Testis (tissue), 3 donors: ENCODE results near the gene ISCU. TPM values are rescaled to one million over a fixed set of nuclear protein-coding genes. Genes with fewer than 3 reads are reported as not detected.

Source experiments
- DNase-seq: peaks from one replicate; pipeline ENCODE4 v3.0.0-alpha.2; 2019
- H3K27ac ChIP-seq, 2 donors: fragments of 200-600 bp; sonication (generic); one replicate each; pipeline ENCODE4 v1.5.1; 2019
- H3K27me3 ChIP-seq: fragments of 200-600 bp; sonication (generic); one replicate; pipeline ENCODE4 v1.5.1; 2019
- H3K36me3 ChIP-seq: fragments of 200-600 bp; sonication (generic); one replicate; pipeline ENCODE4 v1.5.1; 2017; ENCODE audit warnings: low read depth; ENCODE audit errors: missing control alignments
- H3K4me1 ChIP-seq: fragments of 200-600 bp; sonication (generic); one replicate; pipeline ENCODE4 v1.5.1; 2019
- H3K4me3 ChIP-seq, 2 donors: fragments of 200-600 bp; sonication (generic); one replicate each; pipeline ENCODE4 v1.5.1; 2017 to 2019
- H3K9me3 ChIP-seq: fragments of 200-600 bp; sonication (generic); one replicate; pipeline ENCODE4 v1.5.1; 2017
- POLR2A ChIP-seq: fragments of 450-650 bp; IDR thresholded peaks from one replicate; pipeline ENCODE4 v1.6.1; 2017; ENCODE audit warnings: antibody characterized with exemption, mild to moderate bottlenecking, moderate library complexity
- WGBS, 2 donors: methylation state at CpG; one replicate each; pipeline ENCODE4 v1.1.5; 2018; 5-methylcytosine and 5-hydroxymethylcytosine counted together
- intact Hi-C: fragments of 100-400 bp; cut with DNase I; formaldehyde crosslinking; loops from one replicate; pipeline ENCODE4 v1.15.1; 2023; ENCODE audit warnings: low total_unique reads
- polyA plus RNA-seq: library from polyadenylated mRNA; stranded (reverse); fragments of 350-450 nt; fragmentation: Illumina TruSeq; extraction: RNeasy Lipid Tissue Mini Kit (QIAGEN cat#74804); gene quantifications from one replicate; pipeline ENCODE4 v1.2.3, GENCODE V29; 2014; ENCODE audit warnings: low read depth, low replicate concordance; ENCODE audit not compliant: insufficient read depth
- total RNA-seq, 2 donors: library from RNA; depleted of rRNA; stranded (reverse); fragments of >200 nt; gene quantifications; one replicate each; pipeline ENCODE4 v1.2.3, GENCODE V29; 2016
- TF ChIP-seq, protein P1 (sequence below), 3 experiments: fragments of 450-650 bp in 2 of 3; fragments of 200-600 bp in 1 of 3; sonication (generic) in 1 of 3; IDR thresholded peaks; one replicate each; pipeline ENCODE4 v1.5.1; 2016 to 2019; ENCODE audit warnings: antibody characterized with exemption in 3 of 3, mild to moderate bottlenecking in 2 of 3, moderate library complexity in 1 of 3

ISCU gene
- total and polyA plus RNA-seq, 3 donors from 2014 or later = 217 to 238 (median 221) TPM

- no peaks in the 10 kb centered on the region for H3K27me3 ChIP-seq
- H3K4me3 ChIP-seq = no peak overlapping the region
- TF ChIP-seq, protein P1, sequence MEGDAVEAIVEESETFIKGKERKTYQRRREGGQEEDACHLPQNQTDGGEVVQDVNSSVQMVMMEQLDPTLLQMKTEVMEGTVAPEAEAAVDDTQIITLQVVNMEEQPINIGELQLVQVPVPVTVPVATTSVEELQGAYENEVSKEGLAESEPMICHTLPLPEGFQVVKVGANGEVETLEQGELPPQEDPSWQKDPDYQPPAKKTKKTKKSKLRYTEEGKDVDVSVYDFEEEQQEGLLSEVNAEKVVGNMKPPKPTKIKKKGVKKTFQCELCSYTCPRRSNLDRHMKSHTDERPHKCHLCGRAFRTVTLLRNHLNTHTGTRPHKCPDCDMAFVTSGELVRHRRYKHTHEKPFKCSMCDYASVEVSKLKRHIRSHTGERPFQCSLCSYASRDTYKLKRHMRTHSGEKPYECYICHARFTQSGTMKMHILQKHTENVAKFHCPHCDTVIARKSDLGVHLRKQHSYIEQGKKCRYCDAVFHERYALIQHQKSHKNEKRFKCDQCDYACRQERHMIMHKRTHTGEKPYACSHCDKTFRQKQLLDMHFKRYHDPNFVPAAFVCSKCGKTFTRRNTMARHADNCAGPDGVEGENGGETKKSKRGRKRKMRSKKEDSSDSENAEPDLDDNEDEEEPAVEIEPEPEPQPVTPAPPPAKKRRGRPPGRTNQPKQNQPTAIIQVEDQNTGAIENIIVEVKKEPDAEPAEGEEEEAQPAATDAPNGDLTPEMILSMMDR (IDR thresholded peaks at IDR 0.05) = no peak
- no peak for TF ChIP-seq POLR2A
- intact Hi-C loops = no loop called here
- H3K4me1 ChIP-seq = peaks cover 6% of the 10 kb centered on the region
- 64 to 75% methylated on average over 4 of the region's 4 CpGs for WGBS, 2 donors
- no peaks in the 10 kb centered on the region for H3K9me3 ChIP-seq
- no peak for DNase-seq
- no peak overlapping the region for H3K27ac ChIP-seq
- no peaks in the 10 kb centered on the region for H3K36me3 ChIP-seq
Measured at GRCh38 chr12:108542320-108542719, 20.1 kb upstream of the ISCU start.

- TF ChIP-seq, protein P1 (IDR thresholded peaks at IDR 0.05) = no peak
- no peak for TF ChIP-seq POLR2A
- Histone ChIP-seq H3K4me3 (no peak overlapping the region), H3K27ac (no peak overlapping the region), H3K36me3 (no peaks in the 10 kb centered on the region), H3K27me3 (no peaks in the 10 kb centered on the region), H3K4me1 (peaks cover 6% of the 10 kb centered on the region), H3K9me3 (no peaks in the 10 kb centered on the region)
- no peak for DNase-seq
- WGBS, 2 donors = 87 to 96% methylated on average over 3 of the region's 3 CpGs
- intact Hi-C loops = no loop called here
Measured at GRCh38 chr12:108543652-108544051, 18.7 kb upstream of the ISCU start.

- DNase-seq = no peak
Measured at GRCh38 chr12:108547686-108548085, 14.7 kb upstream of the ISCU start.

GRCh38 chr12:108548954-108549521, 13.4 kb upstream of the ISCU start:
- Histone ChIP-seq H3K27ac (no peak overlapping the region), H3K27me3 (no peaks in the 10 kb centered on the region), H3K9me3 (no peaks in the 10 kb centered on the region), H3K4me3 (no peak overlapping the region), H3K36me3 (no peaks in the 10 kb centered on the region), H3K4me1 (no peaks in the 10 kb centered on the region)
- TF ChIP-seq, protein P1 (IDR thresholded peaks at IDR 0.05) = no peak
- TF ChIP-seq POLR2A = no peak
- 66 to 69% methylated on average over 7 of the region's 7 CpGs for WGBS, 2 donors
- intact Hi-C loops = no loop called here
- no peak for DNase-seq

More at GRCh38 chr12:108547686-108548085, 14.7 kb upstream of the ISCU start:
- no peaks in the 10 kb centered on the region for H3K9me3 ChIP-seq
- no peaks in the 10 kb centered on the region for H3K4me1 ChIP-seq
- H3K27ac ChIP-seq = no peak overlapping the region
- H3K36me3 ChIP-seq = no peaks in the 10 kb centered on the region
- no peak for TF ChIP-seq POLR2A
- TF ChIP-seq, protein P1 (IDR thresholded peaks at IDR 0.05) = no peak
- intact Hi-C loops = no loop called here
- no peak overlapping the region for H3K4me3 ChIP-seq
- no peaks in the 10 kb centered on the region for H3K27me3 ChIP-seq
- WGBS, 2 donors = 68 to 79% methylated on average over 9 of the region's 9 CpGs

DNA sequence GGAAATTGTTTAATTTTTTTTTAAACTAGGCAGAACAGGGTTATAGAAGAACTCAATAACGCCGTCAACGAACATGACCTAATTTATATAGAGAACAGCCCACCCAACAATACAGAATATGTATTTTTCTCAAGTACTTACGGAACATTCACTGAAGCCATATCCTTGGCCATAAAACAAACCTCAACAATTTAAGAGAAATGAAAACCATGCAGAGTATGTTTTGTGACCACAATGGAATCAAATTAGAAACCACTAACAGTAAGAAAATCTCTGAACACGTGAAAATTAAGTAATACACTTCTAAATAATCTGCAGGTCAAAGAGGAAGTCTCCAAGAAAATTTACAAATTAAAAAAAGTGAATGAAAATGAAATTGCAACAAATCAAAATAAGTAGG, 10.9 kb upstream of the ISCU start:
- intact Hi-C loops = no loop called here
- no peak for DNase-seq
- Histone ChIP-seq H3K4me3 (no peak overlapping the region), H3K4me1 (no peaks in the 10 kb centered on the region), H3K36me3 (no peaks in the 10 kb centered on the region), H3K27ac (no peak overlapping the region), H3K27me3 (no peaks in the 10 kb centered on the region), H3K9me3 (no peaks in the 10 kb centered on the region)
- TF ChIP-seq POLR2A = no peak
- TF ChIP-seq, protein P1 (IDR thresholded peaks at IDR 0.05) = no peak
- WGBS, 2 donors = 82 to 90% methylated on average over 5 of the region's 5 CpGs
